Measurements from ENCODE around the gene PPP4R1. TPM values are rescaled to one million over a fixed set of nuclear protein-coding genes. Genes with fewer than 3 reads are reported as not detected.
A peak's percentile ranks its signal among the peaks of the same experiment; 100 is the strongest.

PPP4R1 gene
- polyA plus RNA-seq, 4 donors: 31.1 to 73.1 (median 51.3) TPM

GRCh38 chr18:9531791-9532410, 82.5 kb downstream of the PPP4R1 start:
- Histone ChIP-seq H3K9me3 (ENCODE audit: control insufficient read depth in 2 of 2, insufficient read depth in 1 of 2, low read depth in 1 of 2, low read length in 1 of 2) (no peaks in the 10 kb centered on the region), H3K27ac (ENCODE audit: low read depth in 1 of 3, low read length in 2 of 3) (no peak overlapping the region), H3K4me3 (ENCODE audit: low read depth in 1 of 3, low read length in 3 of 3) (no peak overlapping the region), H3K36me3 (ENCODE audit: control insufficient read depth in 3 of 3, insufficient read depth in 2 of 3, low read depth in 1 of 3, low read length in 3 of 3) (peaks cover 12 to 43% (median 21%) of the 10 kb centered on the region in 3 donors), H3K27me3 (ENCODE audit: control insufficient read depth in 3 of 3, insufficient read depth in 3 of 3, low read length in 3 of 3) (no peaks in the 10 kb centered on the region), H3K4me1 (ENCODE audit: control insufficient read depth in 3 of 3, insufficient read depth in 2 of 3, low read depth in 1 of 3, low read length in 2 of 3) (no peaks in the 10 kb centered on the region)
- DNase-seq: no peak
- no peak for FAIRE-seq
- whole genome bisulfite sequencing, 3 donors: 92 to 96% (median 95%) methylated on average over 7 of the region's 7 CpGs

GRCh38 chr18:9530226-9531009, 83.9 kb downstream of the PPP4R1 start:
- Histone ChIP-seq H3K36me3 (ENCODE audit: control insufficient read depth in 3 of 3, insufficient read depth in 2 of 3, low read depth in 1 of 3, low read length in 3 of 3) (peaks cover 13 to 35% (median 19%) of the 10 kb centered on the region in 3 donors), H3K4me1 (ENCODE audit: control insufficient read depth in 3 of 3, insufficient read depth in 2 of 3, low read depth in 1 of 3, low read length in 2 of 3) (no peaks in the 10 kb centered on the region), H3K27ac (ENCODE audit: low read depth in 1 of 3, low read length in 2 of 3) (no peak overlapping the region), H3K9me3 (ENCODE audit: control insufficient read depth in 2 of 2, insufficient read depth in 1 of 2, low read depth in 1 of 2, low read length in 1 of 2) (no peaks in the 10 kb centered on the region), H3K4me3 (ENCODE audit: low read depth in 1 of 3, low read length in 3 of 3) (no peak overlapping the region), H3K27me3 (ENCODE audit: control insufficient read depth in 3 of 3, insufficient read depth in 3 of 3, low read length in 3 of 3) (no peaks in the 10 kb centered on the region)
- FAIRE-seq (no peak), DNase-seq (no peak)
- 92 to 98% (median 95%) methylated on average over 6 of the region's 6 CpGs for WGBS, 3 donors

- DNase-seq (no peak), FAIRE-seq (no peak)
- H3K4me3 ChIP-seq (ENCODE audit: low read depth in 1 of 3, low read length in 3 of 3): no peak overlapping the region
- no peak overlapping the region for H3K27ac ChIP-seq (ENCODE audit: low read depth in 1 of 3, low read length in 2 of 3)
- no peaks in the 10 kb centered on the region for H3K27me3 ChIP-seq (ENCODE audit: control insufficient read depth in 3 of 3, insufficient read depth in 3 of 3, low read length in 3 of 3)
- no peaks in the 10 kb centered on the region for H3K9me3 ChIP-seq (ENCODE audit: control insufficient read depth in 2 of 2, insufficient read depth in 1 of 2, low read depth in 1 of 2, low read length in 1 of 2)
- peaks cover 0 to 7% (median 3%) of the 10 kb centered on the region in 3 donors for H3K4me1 ChIP-seq (ENCODE audit: control insufficient read depth in 3 of 3, insufficient read depth in 2 of 3, low read depth in 1 of 3, low read length in 2 of 3)
- peaks cover 2 to 27% (median 8%) of the 10 kb centered on the region in 3 donors for H3K36me3 ChIP-seq (ENCODE audit: control insufficient read depth in 3 of 3, insufficient read depth in 2 of 3, low read depth in 1 of 3, low read length in 3 of 3)
These were observed 87.9 kb downstream of the PPP4R1 start for GRCh38 chr18:9526458-9526857.

- FAIRE-seq (no peak), DNase-seq (no peak)
- peaks cover 2 to 21% (median 4%) of the 10 kb centered on the region in 3 donors for H3K36me3 ChIP-seq (ENCODE audit: control insufficient read depth in 3 of 3, insufficient read depth in 2 of 3, low read depth in 1 of 3, low read length in 3 of 3)
- H3K4me1 ChIP-seq (ENCODE audit: control insufficient read depth in 3 of 3, insufficient read depth in 2 of 3, low read depth in 1 of 3, low read length in 2 of 3): peaks cover 0 to 7% (median 3%) of the 10 kb centered on the region in 3 donors
- H3K27me3 ChIP-seq (ENCODE audit: control insufficient read depth in 3 of 3, insufficient read depth in 3 of 3, low read length in 3 of 3): no peaks in the 10 kb centered on the region
- H3K4me3 ChIP-seq (ENCODE audit: low read depth in 1 of 3, low read length in 3 of 3): no peak overlapping the region
- H3K27ac ChIP-seq (ENCODE audit: low read depth in 1 of 3, low read length in 2 of 3): no peak overlapping the region
- H3K9me3 ChIP-seq (ENCODE audit: control insufficient read depth in 2 of 2, insufficient read depth in 1 of 2, low read depth in 1 of 2, low read length in 1 of 2): no peaks in the 10 kb centered on the region
- 66 to 80% (median 77%) methylated on average over 6 of the region's 6 CpGs for WGBS, 3 donors
These were observed 91.4 kb downstream of the PPP4R1 start for GRCh38 chr18:9522952-9523351.

- DNase-seq: peak; percentile 33 to 74
- no peaks in the 10 kb centered on the region for H3K9me3 ChIP-seq (ENCODE audit: control insufficient read depth in 2 of 2, insufficient read depth in 1 of 2, low read depth in 1 of 2, low read length in 1 of 2)
- H3K4me3 ChIP-seq (ENCODE audit: low read depth in 1 of 3, low read length in 3 of 3): no peak overlapping the region
- no peak for FAIRE-seq
- peaks cover under 1 to 22% (median 2%) of the 10 kb centered on the region in 3 donors for H3K36me3 ChIP-seq (ENCODE audit: control insufficient read depth in 3 of 3, insufficient read depth in 2 of 3, low read depth in 1 of 3, low read length in 3 of 3)
- peaks cover 0 to 7% (median 3%) of the 10 kb centered on the region in 3 donors for H3K4me1 ChIP-seq (ENCODE audit: control insufficient read depth in 3 of 3, insufficient read depth in 2 of 3, low read depth in 1 of 3, low read length in 2 of 3)
- WGBS, 3 donors: 45 to 73% (median 71%) methylated on average over 7 of the region's 7 CpGs
- H3K27ac ChIP-seq (ENCODE audit: low read depth in 1 of 3, low read length in 2 of 3): no peak overlapping the region
- H3K27me3 ChIP-seq (ENCODE audit: control insufficient read depth in 3 of 3, insufficient read depth in 3 of 3, low read length in 3 of 3): no peaks in the 10 kb centered on the region
These were observed 92.6 kb downstream of the PPP4R1 start for GRCh38 chr18:9521770-9522169.

GRCh38 chr18:9520666-9521065, 93.7 kb downstream of the PPP4R1 start:
- DNase-seq: no peak
- FAIRE-seq: no peak
- Histone ChIP-seq H3K9me3 (ENCODE audit: control insufficient read depth in 2 of 2, insufficient read depth in 1 of 2, low read depth in 1 of 2, low read length in 1 of 2) (no peaks in the 10 kb centered on the region), H3K27ac (ENCODE audit: low read depth in 1 of 3, low read length in 2 of 3) (no peak overlapping the region), H3K4me1 (ENCODE audit: control insufficient read depth in 3 of 3, insufficient read depth in 2 of 3, low read depth in 1 of 3, low read length in 2 of 3) (peaks cover 0 to 7% (median 3%) of the 10 kb centered on the region in 3 donors), H3K4me3 (ENCODE audit: low read depth in 1 of 3, low read length in 3 of 3) (no peak overlapping the region), H3K36me3 (ENCODE audit: control insufficient read depth in 3 of 3, insufficient read depth in 2 of 3, low read depth in 1 of 3, low read length in 3 of 3) (peaks cover 0 to 19% (median 0%) of the 10 kb centered on the region in 3 donors), H3K27me3 (ENCODE audit: control insufficient read depth in 3 of 3, insufficient read depth in 3 of 3, low read length in 3 of 3) (no peaks in the 10 kb centered on the region)
- WGBS, 3 donors: 85 to 97% (median 91%) methylated on average over 3 of the region's 3 CpGs

GRCh38 chr18:9519399-9519798, 95.0 kb downstream of the PPP4R1 start:
- DNase-seq (no peak), FAIRE-seq (no peak)
- H3K9me3 ChIP-seq (ENCODE audit: control insufficient read depth in 2 of 2, insufficient read depth in 1 of 2, low read depth in 1 of 2, low read length in 1 of 2): no peaks in the 10 kb centered on the region
- peaks cover 0 to 7% (median 3%) of the 10 kb centered on the region in 3 donors for H3K4me1 ChIP-seq (ENCODE audit: control insufficient read depth in 3 of 3, insufficient read depth in 2 of 3, low read depth in 1 of 3, low read length in 2 of 3)
- no peak overlapping the region for H3K4me3 ChIP-seq (ENCODE audit: low read depth in 1 of 3, low read length in 3 of 3)
- H3K36me3 ChIP-seq (ENCODE audit: control insufficient read depth in 3 of 3, insufficient read depth in 2 of 3, low read depth in 1 of 3, low read length in 3 of 3): peaks cover 0 to 17% (median 0%) of the 10 kb centered on the region in 3 donors
- H3K27ac ChIP-seq (ENCODE audit: low read depth in 1 of 3, low read length in 2 of 3): no peak overlapping the region
- H3K27me3 ChIP-seq (ENCODE audit: control insufficient read depth in 3 of 3, insufficient read depth in 3 of 3, low read length in 3 of 3): no peaks in the 10 kb centered on the region
- 77 to 82% (median 82%) methylated on average over 1 of the region's 1 CpG for WGBS, 3 donors

- no peaks in the 10 kb centered on the region for H3K27me3 ChIP-seq (ENCODE audit: control insufficient read depth in 3 of 3, insufficient read depth in 3 of 3, low read length in 3 of 3)
- DNase-seq (no peak), FAIRE-seq (no peak)
- WGBS, 3 donors: 69 to 85% (median 82%) methylated on average over 6 of the region's 6 CpGs
- H3K9me3 ChIP-seq (ENCODE audit: control insufficient read depth in 2 of 2, insufficient read depth in 1 of 2, low read depth in 1 of 2, low read length in 1 of 2): no peaks in the 10 kb centered on the region
- H3K36me3 ChIP-seq (ENCODE audit: control insufficient read depth in 3 of 3, insufficient read depth in 2 of 3, low read depth in 1 of 3, low read length in 3 of 3): peaks cover 0 to 16% (median 2%) of the 10 kb centered on the region in 3 donors
- no peak overlapping the region for H3K27ac ChIP-seq (ENCODE audit: low read depth in 1 of 3, low read length in 2 of 3)
- no peak overlapping the region for H3K4me3 ChIP-seq (ENCODE audit: low read depth in 1 of 3, low read length in 3 of 3)
- H3K4me1 ChIP-seq (ENCODE audit: control insufficient read depth in 3 of 3, insufficient read depth in 2 of 3, low read depth in 1 of 3, low read length in 2 of 3): peaks cover 0 to 5% (median 3%) of the 10 kb centered on the region in 3 donors
These were observed 96.5 kb downstream of the PPP4R1 start for GRCh38 chr18:9517869-9518268.
